Fibroblast of skin of scalp (primary cell): ENCODE data around the gene OR10G8.

Experiments
- DNase-seq: peaks from one replicate; pipeline ENCODE4 v3.0.0-alpha.2; 2013

OR10G8 gene

GRCh38 chr11:124078591-124078990 is 52.0 kb downstream of the OR10G8 start:
- DNase-seq, result no peak

GRCh38 chr11:124079631-124080326 is 53.2 kb downstream of the OR10G8 start:
- DNase-seq, result no peak
